Activated CD4-positive, alpha-beta T cell treated with anti-CD3 and anti-CD28 coated beads for 1 hour (primary cell): Measurements from ENCODE around the gene RBM17.
A peak's percentile ranks its signal among the peaks of the same experiment; 100 is the strongest.
"Not testable (repeated sequence)": the region's sequence is repeated elsewhere in the genome, so short reads cannot be mapped to it uniquely, and the experiment has no call there.

Experiments
- DNase-seq: peaks from one replicate; pipeline ENCODE4 v3.0.0-alpha.2; 2020

RBM17 gene

DNA sequence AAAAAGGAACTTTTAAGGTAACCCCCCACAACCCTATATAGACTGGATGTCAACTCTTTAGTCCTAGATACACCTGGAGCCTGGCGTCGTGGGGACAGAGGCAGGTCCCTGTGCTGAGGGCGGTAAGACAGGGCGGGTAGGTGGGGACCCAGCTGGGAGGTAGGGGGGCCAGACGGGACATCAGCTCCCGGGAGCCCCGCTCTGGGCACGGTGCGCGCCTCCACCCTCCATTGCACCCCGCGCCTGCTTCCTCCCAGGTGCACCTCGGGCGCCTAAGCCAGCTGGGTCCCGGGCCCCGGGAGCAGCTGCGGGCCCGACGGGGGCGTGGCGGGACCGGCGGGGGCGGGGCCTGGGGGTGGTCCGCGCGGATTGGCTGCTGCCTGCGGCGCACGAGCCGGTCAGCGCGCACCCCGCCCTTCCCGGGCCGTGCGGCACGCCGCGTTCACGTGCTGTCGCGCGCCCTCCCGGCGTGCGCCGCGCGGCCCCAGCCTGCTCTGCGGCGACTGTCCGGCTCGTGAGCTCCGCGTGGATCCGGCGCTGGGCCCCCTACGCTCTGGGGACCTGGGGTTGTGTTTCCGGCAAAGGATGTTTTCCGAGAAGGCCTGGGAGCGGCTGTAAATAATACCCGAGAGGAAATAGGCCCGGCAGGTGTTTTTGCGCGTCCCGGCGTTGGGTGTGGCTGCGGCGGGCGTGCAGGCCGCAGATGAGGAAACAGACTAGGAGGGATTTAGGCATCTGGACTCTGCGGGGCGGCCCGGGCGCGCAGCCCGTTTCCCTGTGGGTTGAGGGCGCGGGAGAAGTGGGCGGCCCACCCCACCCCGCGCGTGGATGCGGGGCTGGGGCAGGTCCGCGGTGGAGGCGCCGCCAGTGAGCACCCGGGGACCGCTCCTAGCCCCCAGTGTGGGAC lies 74.8 kb downstream of the RBM17 start:
- peak; percentile 88 for DNase-seq

DNA sequence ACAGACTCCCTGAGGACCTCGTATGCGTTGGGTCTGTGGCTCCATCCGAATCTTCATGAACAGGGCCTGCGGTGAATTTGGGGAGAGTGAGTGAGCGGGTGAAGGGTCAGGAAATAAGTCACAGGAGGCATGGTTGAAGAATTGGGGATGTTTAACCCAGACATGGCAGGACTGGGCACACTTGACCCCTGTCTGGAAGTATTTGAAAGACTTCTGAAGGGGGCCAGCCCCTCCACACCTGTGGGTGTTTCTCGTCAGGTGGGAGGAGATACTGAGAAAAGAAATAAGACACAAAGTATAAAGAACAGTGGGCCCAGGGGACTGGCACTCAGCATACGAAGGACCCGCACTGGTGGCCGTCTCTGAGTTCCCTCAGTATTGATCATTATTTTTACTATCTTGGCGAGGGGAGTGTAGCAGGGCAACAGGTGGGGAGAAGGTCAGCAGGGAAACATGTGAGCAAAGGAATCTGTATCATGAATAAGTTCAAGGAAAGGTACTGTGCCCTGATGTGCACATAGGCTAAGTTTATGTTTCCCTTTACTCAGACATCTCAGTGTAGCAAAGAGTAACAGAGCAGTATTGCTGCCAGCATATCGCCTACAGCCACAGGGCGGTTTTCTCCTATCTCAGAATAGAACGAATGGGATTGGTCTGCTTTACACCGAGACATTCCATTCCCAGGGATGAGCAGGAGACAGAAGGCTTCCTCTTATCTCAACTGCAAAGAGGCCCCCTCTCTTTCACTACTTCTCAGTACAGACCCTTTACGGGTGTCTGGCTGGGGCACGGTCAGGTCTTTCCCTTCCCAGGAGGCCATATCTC lies 75.6 kb downstream of the RBM17 start:
- DNase-seq: no peak

DNA sequence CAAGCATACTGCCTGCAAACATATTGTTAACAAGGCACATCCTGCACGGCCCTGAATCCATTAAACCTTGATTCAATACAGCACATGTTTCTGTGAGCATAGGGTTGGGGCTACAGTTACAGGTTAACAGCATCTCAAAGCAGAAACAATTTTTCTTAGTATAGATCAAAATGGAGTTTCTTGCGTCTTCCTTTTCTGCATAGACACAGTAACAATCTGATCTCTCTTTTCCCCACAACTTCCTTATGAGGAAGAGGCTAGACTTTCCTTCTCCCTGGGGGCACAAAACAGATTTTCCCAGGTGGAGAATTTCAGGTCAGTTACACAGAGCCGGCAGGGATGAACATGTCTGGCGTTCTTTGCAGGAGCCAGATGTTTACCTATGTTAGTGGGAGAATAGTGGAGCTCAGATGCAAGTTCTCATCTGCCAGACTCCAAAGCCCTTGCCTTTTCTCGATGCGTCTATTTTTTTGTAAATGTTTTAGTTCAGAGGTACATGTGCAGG lies 76.4 kb downstream of the RBM17 start:
- no peak for DNase-seq

DNA sequence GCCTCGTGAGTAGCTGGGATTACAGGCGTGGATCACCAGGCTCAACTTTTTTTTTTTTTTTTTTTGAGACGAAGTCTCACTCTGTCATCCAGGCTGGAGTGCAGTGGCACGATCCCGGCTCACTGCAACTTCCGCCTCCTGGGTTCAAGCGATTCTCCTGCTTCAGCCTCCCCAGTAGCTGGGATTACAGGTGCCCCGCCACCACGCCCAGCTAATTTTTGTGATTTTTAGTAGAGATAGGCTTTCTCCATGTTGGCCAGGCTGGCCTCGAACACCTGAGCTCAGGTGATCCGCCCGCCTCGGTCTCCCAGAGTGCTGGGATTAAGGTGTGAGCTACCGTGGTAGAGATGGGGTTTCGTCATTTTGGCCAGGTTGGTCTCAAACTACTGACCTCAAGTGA lies 77.1 kb downstream of the RBM17 start:
- DNase-seq: not testable (repeated sequence)
